OCI-LY3 (cell line): ENCODE measurements around the gene RUFY1.
"Not testable (repeated sequence)": the region's sequence is repeated elsewhere in the genome, so short reads cannot be mapped to it uniquely, and the experiment has no call there.

Experiments used
- H2AFZ ChIP-seq: fragments of 200-600, 300-600 bp; shearing (Covaris generic); 2 replicates; pipeline ENCODE4 v1.6.0; 2014; ENCODE audit warnings: antibody characterized with exemption, low read depth, low read length
- H3K27ac ChIP-seq: fragments of 200-600, 300-600 bp; sonication (generic); 2 replicates; pipeline ENCODE4 v1.5.1; 2014; ENCODE audit warnings: mild to moderate bottlenecking, low read length, moderate library complexity, mixed read lengths
- H3K27me3 ChIP-seq: fragments of 200-600, 300-600 bp; sonication (generic); 2 replicates; pipeline ENCODE4 v1.6.1; 2014; ENCODE audit warnings: low read depth, low read length, mixed read lengths
- H3K36me3 ChIP-seq: fragments of 200-600, 300-600 bp; sonication (generic); replicated peaks from 2 replicates; pipeline ENCODE3; 2014; ENCODE audit warnings: low read depth, low read length, mixed read lengths
- H3K4me1 ChIP-seq: fragments of 300-600, 200-600 bp; sonication (generic); 2 replicates; pipeline ENCODE4 v1.6.1; 2014; ENCODE audit warnings: low read length, mixed read lengths
- H3K4me2 ChIP-seq: fragments of 200-600, 300-600 bp; sonication (generic); 2 replicates; pipeline ENCODE4 v1.6.1; 2014; ENCODE audit warnings: low read length, mixed read lengths
- H3K4me3 ChIP-seq: fragments of 300-600, 200-600 bp; sonication (generic); 2 replicates; pipeline ENCODE4 v1.5.1; 2014; ENCODE audit warnings: antibody characterized with exemption, mild to moderate bottlenecking, low read length, moderate library complexity
- H3K79me2 ChIP-seq: fragments of 300-600, 200-600 bp; shearing (Covaris generic); 2 replicates; pipeline ENCODE4 v1.6.1; 2014; ENCODE audit warnings: mild to moderate bottlenecking, low read length, mixed read lengths
- H3K9ac ChIP-seq: fragments of 300-600, 200-600 bp; shearing (Covaris generic); 2 replicates; pipeline ENCODE4 v1.6.0; 2014; ENCODE audit warnings: mild to moderate bottlenecking, low read length, moderate library complexity
- H3K9me3 ChIP-seq: fragments of 200-600, 300-600 bp; shearing (Covaris generic); 2 replicates; pipeline ENCODE4 v1.6.1; 2014; ENCODE audit warnings: low read length, mixed read lengths; ENCODE audit not compliant: insufficient read depth
- H4K20me1 ChIP-seq: fragments of 200-600, 300-600 bp; sonication (generic); 2 replicates; pipeline ENCODE4 v1.6.1; 2016; ENCODE audit warnings: low read length, mixed read lengths; ENCODE audit not compliant: insufficient read depth
- CTCF ChIP-seq: fragments of 200-600, 300-600 bp; sonication (generic); IDR thresholded peaks from 2 replicates; pipeline ENCODE4 v1.5.1; 2014; ENCODE audit warnings: antibody characterized with exemption, low read length, low read depth
- EZH2phosphoT487 ChIP-seq: fragments of 200-600 bp; shearing (Covaris generic); IDR thresholded peaks from 2 replicates; pipeline ENCODE4 v1.6.1; 2018; ENCODE audit warnings: antibody characterized with exemption, mixed run types, low read depth

The RUFY1 gene

GRCh38 chr5:179516221-179516620, 34.1 kb upstream of the RUFY1 start:
- Histone ChIP-seq H3K27ac (no peak overlapping the region), H3K9me3 (no peaks in the 10 kb centered on the region), H3K36me3 (no peaks in the 10 kb centered on the region), H4K20me1 (no peaks in the 10 kb centered on the region), H3K27me3 (peaks cover 5% of the 10 kb centered on the region; the same call in 1 of the 2 replicates), H3K9ac (no peak overlapping the region), H3K4me3 (no peak overlapping the region), H3K4me1 (no peaks in the 10 kb centered on the region), H2AFZ (no peak overlapping the region), H3K4me2 (no peak overlapping the region), H3K79me2 (no peaks in the 10 kb centered on the region)
- TF ChIP-seq CTCF (no peak), EZH2phosphoT487 (no peak)

- not testable (repeated sequence) for H4K20me1 ChIP-seq, H3K27ac ChIP-seq, H3K4me2 ChIP-seq, H3K4me1 ChIP-seq, H2AFZ ChIP-seq, H3K9me3 ChIP-seq, H3K27me3 ChIP-seq, H3K79me2 ChIP-seq, H3K9ac ChIP-seq, H3K4me3 ChIP-seq, H3K36me3 ChIP-seq
Observed at GRCh38 chr5:179517746-179518145, 32.6 kb upstream of the RUFY1 start.

GRCh38 chr5:179518369-179518768, 32.0 kb upstream of the RUFY1 start:
- H4K20me1 ChIP-seq, H3K4me1 ChIP-seq, H3K36me3 ChIP-seq, H3K27me3 ChIP-seq, H2AFZ ChIP-seq, H3K9ac ChIP-seq, H3K79me2 ChIP-seq, H3K9me3 ChIP-seq, H3K27ac ChIP-seq: not testable (repeated sequence)
- H3K4me3 ChIP-seq = peak overlapping the region; percentile 66
- peak overlapping the region; percentile 54; the same call in 1 of the 2 replicates for H3K4me2 ChIP-seq

GRCh38 chr5:179519416-179520070, 30.8 kb upstream of the RUFY1 start:
- not testable (repeated sequence) for H3K36me3 ChIP-seq, H3K79me2 ChIP-seq, H3K9ac ChIP-seq, H2AFZ ChIP-seq, H3K27ac ChIP-seq, H3K9me3 ChIP-seq, H3K27me3 ChIP-seq, H3K4me2 ChIP-seq, H3K4me1 ChIP-seq, H3K4me3 ChIP-seq, H4K20me1 ChIP-seq

- H3K9me3 ChIP-seq, H3K4me1 ChIP-seq, H3K79me2 ChIP-seq, H2AFZ ChIP-seq, H3K27ac ChIP-seq, H3K27me3 ChIP-seq, H3K9ac ChIP-seq, H4K20me1 ChIP-seq, H3K4me3 ChIP-seq, H3K36me3 ChIP-seq, H3K4me2 ChIP-seq: not testable (repeated sequence)
Observed at GRCh38 chr5:179522107-179522506, 28.2 kb upstream of the RUFY1 start.

- no peaks in the 10 kb centered on the region for H3K36me3 ChIP-seq
- H2AFZ ChIP-seq = no peak overlapping the region
- H3K27ac ChIP-seq = no peak overlapping the region
- H3K4me1 ChIP-seq = no peaks in the 10 kb centered on the region
- no peak overlapping the region for H3K4me3 ChIP-seq
- H3K4me2 ChIP-seq = no peak overlapping the region
- H3K9me3 ChIP-seq = no peaks in the 10 kb centered on the region
- no peaks in the 10 kb centered on the region for H3K79me2 ChIP-seq
- TF ChIP-seq EZH2phosphoT487 (no peak), CTCF (no peak)
- H3K9ac ChIP-seq = no peak overlapping the region
- H3K27me3 ChIP-seq = peaks cover 11% of the 10 kb centered on the region; the same call in 1 of the 2 replicates
- H4K20me1 ChIP-seq = no peaks in the 10 kb centered on the region
Observed at GRCh38 chr5:179526978-179527377, 23.4 kb upstream of the RUFY1 start.
